OCI-LY7 (cell line): Measurements from ENCODE around the gene CD47. TPM values are rescaled to one million over a fixed set of nuclear protein-coding genes. Genes with fewer than 3 reads are reported as not detected.

Source experiments
- BruUV-seq: library from RNA; stranded (reverse); fragments of 400-500 nt; replicated peaks from 2 replicates; lab custom pipeline; 2021; lab: Mats Ljungman, UMichigan
- CTCF ChIA-PET: fragments of 300-600 bp; sonication (Branson Sonifier 250); formaldehyde crosslinking; loops from one replicate; lab custom pipeline; 2022; ENCODE audit warnings: antibody characterized with exemption; ENCODE audit not compliant: unreplicated experiment; lab: Charles Lee
- POLR2A ChIA-PET: fragments of 300-600 bp; sonication (Branson Sonifier 250); formaldehyde crosslinking; loops from one replicate; lab custom pipeline; 2022; ENCODE audit warnings: antibody characterized with exemption; lab: Charles Lee
- DNase-seq: peaks from one replicate; pipeline ENCODE4 v3.0.0-alpha.2; 2015; ENCODE audit warnings: low spot score
- H2AFZ ChIP-seq: fragments of 200-600 bp; sonication (generic), shearing (Covaris generic); 2 replicates; pipeline ENCODE4 v1.6.1; 2014; ENCODE audit warnings: mild to moderate bottlenecking, antibody characterized with exemption, low read length, moderate library complexity
- H3K27ac ChIP-seq: fragments of 200-600 bp; sonication (generic); 2 replicates; pipeline ENCODE4 v1.5.1; 2014; ENCODE audit warnings: mixed run types, low read depth, mild to moderate bottlenecking, moderate library complexity, low read length, inconsistent platforms; ENCODE audit not compliant: poor library complexity, severe bottlenecking
- H3K36me3 ChIP-seq: fragments of 200-600 bp; sonication (generic); 2 replicates; pipeline ENCODE4 v1.6.1; 2014; ENCODE audit warnings: mild to moderate bottlenecking, antibody characterized with exemption, low read length, moderate library complexity, mixed read lengths; ENCODE audit not compliant: insufficient read depth
- H3K4me1 ChIP-seq: fragments of 200-600 bp; sonication (generic); 2 replicates; pipeline ENCODE4 v1.5.1; 2014; ENCODE audit warnings: mild to moderate bottlenecking, low read length; ENCODE audit not compliant: insufficient read depth, poor library complexity, severe bottlenecking
- H3K4me2 ChIP-seq: fragments of 200-600 bp; sonication (generic); 2 replicates; pipeline ENCODE4 v1.6.1; 2014; ENCODE audit warnings: mild to moderate bottlenecking, low read length
- H3K4me3 ChIP-seq: fragments of 200-600 bp; sonication (generic); 2 replicates; pipeline ENCODE4 v1.5.1; 2014; ENCODE audit warnings: mild to moderate bottlenecking, low read depth, low read length; ENCODE audit not compliant: poor library complexity, severe bottlenecking
- H3K79me2 ChIP-seq: fragments of 200-600 bp; sonication (generic); 2 replicates; pipeline ENCODE4 v1.6.1; 2016; ENCODE audit warnings: low read depth, mild to moderate bottlenecking, low read length, moderate library complexity, mixed read lengths; ENCODE audit not compliant: insufficient read depth
- H3K9me2 ChIP-seq: fragments of 200-600 bp; sonication (generic); 2 replicates; pipeline ENCODE4 v1.6.1; 2016; ENCODE audit warnings: mild to moderate bottlenecking, low read length, mixed read lengths; ENCODE audit not compliant: insufficient read depth
- H3K9me3 ChIP-seq: fragments of 200-600 bp; sonication (generic); 2 replicates; pipeline ENCODE4 v1.6.1; 2014; ENCODE audit warnings: mild to moderate bottlenecking, mixed run types, low read length, mixed read lengths
- H4K20me1 ChIP-seq: fragments of 200-600 bp; sonication (generic); 2 replicates; pipeline ENCODE4 v1.6.1; 2014; ENCODE audit warnings: mild to moderate bottlenecking, antibody characterized with exemption, low read length, moderate library complexity, mixed read lengths; ENCODE audit not compliant: insufficient read depth
- EZH2phosphoT487 ChIP-seq: fragments of 200-600 bp; sonication (generic); IDR thresholded peaks from 2 replicates; pipeline ENCODE4 v1.6.1; 2018; ENCODE audit warnings: low read depth, borderline replicate concordance, mild to moderate bottlenecking, mixed run types, antibody characterized with exemption, low read length, moderate library complexity, mixed read lengths
- intact Hi-C: fragments of 100-400 bp; cut with micrococcal nuclease; formaldehyde crosslinking; loops from one replicate; pipeline ENCODE4 v1.10.0; 2022; ENCODE audit not compliant: unreplicated experiment
- total RNA-seq, 2 experiments: library from RNA; depleted of rRNA in 1 of 2; stranded (reverse); fragments of >200 nt in 1 of 2; shearing (Covaris generic) in 1 of 2; gene quantifications; 2 replicates each; pipeline ENCODE4 v1.2.3, GENCODE V29; 2014 to 2022
- TF ChIP-seq, protein P1 (sequence below): fragments of 200-600 bp; sonication (generic); conservative IDR thresholded peaks from 2 replicates; pipeline ENCODE4 v1.5.1; 2014; ENCODE audit warnings: mild to moderate bottlenecking, antibody characterized with exemption, low read length, moderate library complexity, mixed read lengths

The CD47 gene
- total RNA-seq, 2 experiments from 2014 or later, result 43.9 to 50.0 TPM

GRCh38 chr3:108085370-108085769 lies 5.5 kb downstream of the CD47 start:
- CTCF ChIA-PET, result interaction anchor here (0.6 kb wide), 1 partner anchor 33 kb away, joined by 3 read pairs; no protein-coding TSS in a partner anchor
- Histone ChIP-seq H3K4me2 (no peak overlapping the region), H4K20me1 (peaks cover 31% of the 10 kb centered on the region), H3K4me3 (no peak overlapping the region), H3K36me3 (peaks cover 32% of the 10 kb centered on the region), H3K9me3 (no peaks in the 10 kb centered on the region), H3K27ac (no peak overlapping the region), H3K9me2 (no peaks in the 10 kb centered on the region), H2AFZ (no peak overlapping the region), H3K79me2 (peaks cover 100% of the 10 kb centered on the region), H3K4me1 (peaks cover 27% of the 10 kb centered on the region)
- POLR2A ChIA-PET, result interaction anchor here (0.6 to 2.1 kb wide), 6 partner anchors 12 to 501 kb away, joined by 3 to 6 read pairs (median 4); partner anchors contain the start of gene IFT57
- intact Hi-C loops, result no loop called here
- DNase-seq, result no peak
- no TSS peak for BruUV-seq
- TF ChIP-seq, protein P1, sequence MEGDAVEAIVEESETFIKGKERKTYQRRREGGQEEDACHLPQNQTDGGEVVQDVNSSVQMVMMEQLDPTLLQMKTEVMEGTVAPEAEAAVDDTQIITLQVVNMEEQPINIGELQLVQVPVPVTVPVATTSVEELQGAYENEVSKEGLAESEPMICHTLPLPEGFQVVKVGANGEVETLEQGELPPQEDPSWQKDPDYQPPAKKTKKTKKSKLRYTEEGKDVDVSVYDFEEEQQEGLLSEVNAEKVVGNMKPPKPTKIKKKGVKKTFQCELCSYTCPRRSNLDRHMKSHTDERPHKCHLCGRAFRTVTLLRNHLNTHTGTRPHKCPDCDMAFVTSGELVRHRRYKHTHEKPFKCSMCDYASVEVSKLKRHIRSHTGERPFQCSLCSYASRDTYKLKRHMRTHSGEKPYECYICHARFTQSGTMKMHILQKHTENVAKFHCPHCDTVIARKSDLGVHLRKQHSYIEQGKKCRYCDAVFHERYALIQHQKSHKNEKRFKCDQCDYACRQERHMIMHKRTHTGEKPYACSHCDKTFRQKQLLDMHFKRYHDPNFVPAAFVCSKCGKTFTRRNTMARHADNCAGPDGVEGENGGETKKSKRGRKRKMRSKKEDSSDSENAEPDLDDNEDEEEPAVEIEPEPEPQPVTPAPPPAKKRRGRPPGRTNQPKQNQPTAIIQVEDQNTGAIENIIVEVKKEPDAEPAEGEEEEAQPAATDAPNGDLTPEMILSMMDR, result no peak
- TF ChIP-seq EZH2phosphoT487, result no peak

GRCh38 chr3:108079877-108080276 lies 11.0 kb downstream of the CD47 start:
- BruUV-seq, result no TSS peak
- ChIA-PET POLR2A (interaction anchor here (1.1 to 1.5 kb wide), 2 partner anchors 10 to 145 kb away, joined by 3 to 7 read pairs; no protein-coding TSS in a partner anchor), CTCF (no interaction called here)
- no peak overlapping the region for H3K27ac ChIP-seq
- H2AFZ ChIP-seq, result no peak overlapping the region
- H3K4me1 ChIP-seq, result peaks cover 3% of the 10 kb centered on the region
- H3K9me3 ChIP-seq, result no peaks in the 10 kb centered on the region
- H3K36me3 ChIP-seq, result peaks cover 55% of the 10 kb centered on the region
- TF ChIP-seq, protein P1, result no peak
- TF ChIP-seq EZH2phosphoT487, result no peak
- no peaks in the 10 kb centered on the region for H3K9me2 ChIP-seq
- no peak overlapping the region for H3K4me2 ChIP-seq
- H3K79me2 ChIP-seq, result peaks cover 66% of the 10 kb centered on the region
- intact Hi-C loops, result no loop called here
- H3K4me3 ChIP-seq, result no peak overlapping the region
- DNase-seq, result no peak
- H4K20me1 ChIP-seq, result peaks cover 16% of the 10 kb centered on the region

DNA sequence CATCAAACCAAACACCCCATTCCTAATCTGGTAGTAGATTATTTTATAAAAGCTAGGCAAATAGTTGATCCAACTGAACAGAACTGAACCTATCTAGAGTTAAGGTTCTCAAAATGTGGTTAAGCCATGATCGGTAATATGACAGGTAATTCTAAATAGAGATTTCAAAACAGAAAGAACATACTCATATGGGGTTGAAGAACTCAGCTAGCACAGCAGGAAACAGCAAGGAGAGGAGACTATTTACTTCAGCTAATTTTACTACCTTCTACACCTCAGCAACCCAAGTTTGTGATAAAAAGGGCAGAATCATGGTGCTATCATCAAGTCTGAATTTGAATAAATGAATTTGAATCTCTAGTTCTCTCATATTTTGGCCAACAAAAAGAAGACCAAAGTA lies 11.8 kb downstream of the CD47 start:
- H3K4me3 ChIP-seq, result no peak overlapping the region
- TF ChIP-seq, protein P1, result no peak
- TF ChIP-seq EZH2phosphoT487, result no peak
- POLR2A ChIA-PET, result no interaction called here
- intact Hi-C loops, result no loop called here
- no peak overlapping the region for H3K4me2 ChIP-seq
- no peaks in the 10 kb centered on the region for H3K9me2 ChIP-seq
- H3K36me3 ChIP-seq, result peaks cover 51% of the 10 kb centered on the region
- no peak overlapping the region for H2AFZ ChIP-seq
- no peak for DNase-seq
- H3K79me2 ChIP-seq, result peaks cover 58% of the 10 kb centered on the region
- peaks cover 12% of the 10 kb centered on the region; the same call in 1 of the 2 replicates for H4K20me1 ChIP-seq
- no peaks in the 10 kb centered on the region for H3K4me1 ChIP-seq
- CTCF ChIA-PET, result interaction anchor here (1.0 kb wide), 1 partner anchor 44 kb away, joined by 3 read pairs; no protein-coding TSS in a partner anchor
- no peaks in the 10 kb centered on the region for H3K9me3 ChIP-seq
- BruUV-seq, result no TSS peak
- no peak overlapping the region for H3K27ac ChIP-seq
